NCI-H2227 treated with DMSO at 0.1 percent for 48 hours (cell line): Measurements from ENCODE around the gene NCMAP.
"Not testable (repeated sequence)": the region's sequence is repeated elsewhere in the genome, so short reads cannot be mapped to it uniquely, and the experiment has no call there.

Experiments used
- DNase-seq: peaks from one replicate; lab custom pipeline; 2025; lab: John Stamatoyannopoulos, UW

Gene NCMAP, protein sequence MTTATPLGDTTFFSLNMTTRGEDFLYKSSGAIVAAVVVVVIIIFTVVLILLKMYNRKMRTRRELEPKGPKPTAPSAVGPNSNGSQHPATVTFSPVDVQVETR

GRCh38 chr1:24555591-24556413 is at the start of gene NCMAP:
Gene NCMAP (plus strand): TSS chr1:24556087. CDS start chr1:24595431, 39,344 bp downstream.
- no peak for DNase-seq

DNA sequence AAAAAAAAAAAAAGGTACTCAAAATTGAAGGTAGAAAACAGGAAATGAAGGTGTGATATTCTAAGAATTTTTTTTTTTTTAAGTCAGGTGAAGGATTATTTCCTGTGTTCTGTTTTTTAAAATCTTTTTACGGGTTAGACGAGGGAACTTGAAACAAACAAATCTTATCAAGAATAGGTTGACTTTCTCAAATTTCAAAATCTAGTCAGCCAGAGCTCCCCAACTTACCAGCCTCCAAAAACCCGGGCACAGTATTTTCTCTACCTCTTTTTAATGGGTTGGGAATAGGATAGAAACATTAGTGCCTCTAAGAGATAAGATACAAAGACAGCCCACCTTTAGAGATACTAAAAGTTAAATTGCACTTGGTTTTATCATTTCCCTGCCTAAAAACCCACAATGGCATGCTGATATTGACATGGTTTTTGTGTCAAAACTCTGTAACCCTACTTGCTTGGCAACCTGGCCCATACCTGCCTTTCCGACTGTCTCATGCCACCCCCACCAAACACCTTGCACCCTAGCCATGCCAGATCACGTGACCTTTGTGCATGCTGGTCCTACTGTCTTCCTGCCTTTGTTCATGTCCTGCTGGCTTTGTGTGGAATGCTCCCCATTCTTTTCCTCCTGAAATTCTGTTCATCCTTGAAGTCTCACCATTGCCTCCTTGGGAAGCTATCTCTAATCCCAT is 49.1 kb upstream of the NCMAP start:
- DNase-seq: no peak

GRCh38 chr1:24507405-24507804 is 48.5 kb upstream of the NCMAP start:
- no peak for DNase-seq

DNA sequence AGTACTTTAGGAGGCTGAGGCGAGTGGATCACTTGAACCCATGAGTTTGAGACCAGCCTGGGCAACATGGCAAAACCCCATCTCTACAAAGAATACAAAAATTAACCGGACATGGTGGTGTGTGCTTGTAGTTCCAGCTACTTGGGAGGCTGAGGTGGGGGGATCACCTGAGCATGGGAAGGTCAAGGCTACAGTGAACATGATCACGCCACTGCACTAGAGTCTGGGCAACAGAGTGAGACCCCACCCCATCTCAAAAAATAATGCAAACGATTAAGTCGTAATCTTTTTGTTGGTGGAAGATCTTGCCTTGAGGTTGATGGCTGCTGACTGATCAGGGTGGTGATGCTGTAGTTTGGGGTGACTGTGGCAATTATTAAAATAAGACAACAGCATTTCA is 47.0 kb upstream of the NCMAP start:
- DNase-seq: no peak

GRCh38 chr1:24513706-24514105 is 42.2 kb upstream of the NCMAP start:
- no peak for DNase-seq

- no peak for DNase-seq
These were observed 40.9 kb upstream of the NCMAP start for GRCh38 chr1:24514946-24515345.

DNA sequence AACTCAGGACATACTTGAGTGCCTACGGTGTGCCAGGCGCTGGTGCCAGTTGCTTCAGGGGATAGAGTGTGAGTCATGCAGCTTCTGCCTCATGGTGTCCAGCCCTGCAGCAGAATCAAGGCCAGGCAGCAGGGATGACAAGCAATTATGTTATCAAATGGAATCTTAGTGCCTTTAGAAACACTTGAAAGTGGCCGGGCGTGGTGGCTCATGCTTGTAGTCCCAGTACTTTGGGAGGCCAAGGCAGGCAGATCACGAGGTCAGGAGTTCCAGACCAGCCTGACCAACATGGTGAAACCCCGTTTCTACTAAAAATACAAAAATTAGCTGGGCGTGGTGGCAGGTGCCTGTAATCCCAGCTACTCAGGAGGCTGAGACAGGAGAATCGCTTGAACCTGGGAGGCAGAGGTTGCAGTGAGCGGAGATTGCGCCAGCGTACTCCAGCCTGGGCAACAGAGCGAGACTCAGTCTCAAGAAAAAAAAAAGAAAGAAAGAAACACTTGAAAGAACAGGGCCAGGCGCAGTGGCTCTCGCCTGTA is 40.1 kb upstream of the NCMAP start:
- DNase-seq: not testable (repeated sequence)

DNA sequence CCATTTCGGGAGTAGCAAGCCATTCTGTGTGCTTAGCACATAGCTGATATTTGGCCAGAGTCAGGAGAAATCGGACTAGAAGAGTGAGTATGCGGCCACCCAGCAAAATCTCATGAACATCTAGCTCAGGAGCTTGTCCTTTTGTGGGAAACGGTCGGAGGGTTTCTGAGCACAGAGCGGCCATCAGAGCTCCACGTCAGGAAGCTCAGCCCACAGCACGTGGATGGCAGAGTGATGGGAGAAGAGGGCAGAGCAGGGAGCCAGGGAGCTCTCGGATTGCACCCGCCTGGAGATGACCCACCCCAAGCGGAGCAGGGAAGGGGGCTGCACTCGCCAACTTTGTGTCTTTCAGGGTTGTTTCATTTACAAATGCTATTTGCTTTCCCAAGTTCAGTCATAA is 39.4 kb upstream of the NCMAP start:
- no peak for DNase-seq

GRCh38 chr1:24517898-24518297 is 38.0 kb upstream of the NCMAP start:
- DNase-seq: no peak

- not testable (repeated sequence) for DNase-seq
These were observed 35.6 kb upstream of the NCMAP start for GRCh38 chr1:24520282-24520681.

- DNase-seq: no peak
These were observed 30.3 kb upstream of the NCMAP start for GRCh38 chr1:24525606-24526005.

GRCh38 chr1:24526045-24526444 is 29.8 kb upstream of the NCMAP start:
- no peak for DNase-seq

- no peak for DNase-seq
These were observed 28.8 kb upstream of the NCMAP start for GRCh38 chr1:24526940-24527542.

GRCh38 chr1:24528744-24529143 is 27.1 kb upstream of the NCMAP start:
- no peak for DNase-seq

- not testable (repeated sequence) for DNase-seq
These were observed 26.6 kb upstream of the NCMAP start for GRCh38 chr1:24529292-24529691.

DNA sequence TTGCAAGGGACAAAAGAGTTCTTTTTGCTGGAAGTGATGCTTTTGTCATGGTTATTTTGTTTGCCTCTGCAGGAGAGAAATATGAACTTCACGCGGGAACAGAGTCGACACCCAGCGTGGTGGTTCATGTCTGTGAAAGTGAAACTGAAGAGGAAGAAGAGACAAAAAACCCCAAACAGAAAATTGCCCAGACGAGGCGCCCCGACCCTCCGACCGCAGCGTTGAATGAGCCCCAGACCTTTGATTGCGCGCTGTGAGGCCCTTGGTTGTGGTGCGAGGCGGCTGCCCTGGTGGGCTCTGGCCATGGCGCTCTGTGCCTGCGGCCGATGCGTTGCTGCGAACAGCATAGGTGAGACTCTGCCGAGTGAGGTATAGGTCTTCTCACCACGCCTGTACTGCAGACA is 20.9 kb upstream of the NCMAP start:
- DNase-seq: no peak

- DNase-seq: no peak
These were observed 20.1 kb upstream of the NCMAP start for GRCh38 chr1:24535778-24536177.

- DNase-seq: no peak
These were observed 19.5 kb upstream of the NCMAP start for GRCh38 chr1:24536391-24536840.

DNA sequence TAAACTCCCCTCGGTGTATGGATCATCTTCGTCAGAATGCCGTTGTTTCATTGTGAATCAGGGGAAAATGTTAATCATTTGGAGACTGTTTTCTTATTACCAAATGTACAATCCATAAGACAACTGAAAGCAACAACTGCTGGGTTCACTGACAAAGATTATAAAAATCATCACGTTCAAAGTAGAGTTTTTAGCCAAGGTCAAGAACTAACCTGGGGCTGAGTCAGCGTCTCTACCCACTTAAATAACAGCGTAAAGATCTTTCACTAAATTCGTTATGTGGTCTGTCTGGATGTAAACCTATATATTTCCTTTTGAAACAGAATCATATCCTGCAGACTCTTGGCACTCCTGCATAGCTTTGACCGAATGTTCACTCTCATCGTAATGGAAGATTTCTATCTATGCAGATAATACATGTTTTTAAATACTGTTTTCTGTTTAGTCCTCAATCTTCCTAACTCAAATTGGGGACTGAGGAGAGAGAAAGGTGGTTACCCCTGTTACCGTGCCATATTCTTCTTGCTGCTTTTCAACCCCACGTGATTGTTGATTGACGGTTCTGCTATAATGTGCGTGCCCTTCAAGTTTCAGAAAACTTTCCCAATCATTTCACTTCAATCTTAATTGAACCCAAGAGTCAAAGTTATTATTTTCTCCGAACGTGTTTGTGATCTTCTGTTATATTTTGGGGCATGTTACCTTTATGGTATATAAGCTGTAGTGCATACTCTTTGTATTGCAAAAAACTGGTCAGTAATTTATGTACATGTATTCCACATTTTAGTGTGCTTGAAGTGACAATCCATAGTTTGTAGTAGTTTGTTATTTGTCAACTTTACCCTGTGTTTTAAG is 15.6 kb upstream of the NCMAP start:
- no peak for DNase-seq

GRCh38 chr1:24540906-24541710 is 14.8 kb upstream of the NCMAP start:
- no peak for DNase-seq
